HEK293T (cell line): ENCODE results near the gene COX6B2.

Experiments used
- CTCF ChIA-PET: fragments of 350-600 bp; formaldehyde crosslinking; extraction: SDS; loops from one replicate; lab custom pipeline; 2021; ENCODE audit warnings: antibody characterized with exemption, inconsistent platforms; lab: Yijun Ruan, JAX
- POLR2A ChIA-PET: fragments of 350-600 bp; formaldehyde crosslinking; extraction: SDS; loops from one replicate; lab custom pipeline; 2020; ENCODE audit warnings: antibody characterized with exemption, inconsistent platforms; lab: Yijun Ruan, JAX
- DNase-seq: peaks from one replicate; pipeline ENCODE4 v3.0.0; 2012; ENCODE audit warnings: mixed read lengths; ENCODE audit errors: extremely low spot score
- ARNT ChIP-seq: fragments of 450-650 bp; IDR thresholded peaks from 2 replicates; pipeline ENCODE4 v1.6.1; 2017; ENCODE audit warnings: mild to moderate bottlenecking
- BHLHE40 ChIP-seq: fragments of 450-650 bp; IDR thresholded peaks from 2 replicates; pipeline ENCODE4 v1.6.1; 2016; ENCODE audit warnings: mild to moderate bottlenecking, moderate library complexity, borderline replicate concordance
- CTBP1 ChIP-seq: fragments of 450-650 bp; IDR thresholded peaks from 2 replicates; pipeline ENCODE4 v1.6.1; 2016; ENCODE audit warnings: borderline replicate concordance
- ELF4 ChIP-seq: fragments of 450-650 bp; IDR thresholded peaks from 2 replicates; pipeline ENCODE4 v1.6.1; 2017; ENCODE audit warnings: antibody characterized with exemption
- FOXA1 ChIP-seq: fragments of 450-650 bp; IDR thresholded peaks from 2 replicates; pipeline ENCODE4 v1.6.1; 2016; ENCODE audit warnings: mild to moderate bottlenecking
- FOXK2 ChIP-seq: fragments of 450-650 bp; IDR thresholded peaks from 2 replicates; pipeline ENCODE4 v1.6.1; 2016; ENCODE audit warnings: mild to moderate bottlenecking
- FOXM1 ChIP-seq: fragments of 450-650 bp; IDR thresholded peaks from 2 replicates; pipeline ENCODE4 v1.6.1; 2017; ENCODE audit warnings: mild to moderate bottlenecking, borderline replicate concordance
- HDGF ChIP-seq: fragments of 450-650 bp; IDR thresholded peaks from 2 replicates; pipeline ENCODE4 v1.6.1; 2017; ENCODE audit warnings: antibody characterized with exemption, borderline replicate concordance
- L3MBTL2 ChIP-seq: fragments of 450-650 bp; conservative IDR thresholded peaks from 2 replicates; pipeline ENCODE4 v1.6.1; 2016; ENCODE audit warnings: mild to moderate bottlenecking
- LEF1 ChIP-seq: fragments of 450-650 bp; IDR thresholded peaks from 2 replicates; pipeline ENCODE4 v1.6.1; 2017; ENCODE audit warnings: mild to moderate bottlenecking, borderline replicate concordance
- NFRKB ChIP-seq: fragments of 450-650 bp; IDR thresholded peaks from 2 replicates; pipeline ENCODE4 v1.6.1; 2016; ENCODE audit warnings: mild to moderate bottlenecking, moderate library complexity
- PKNOX1 ChIP-seq: fragments of 450-650 bp; IDR thresholded peaks from 2 replicates; pipeline ENCODE4 v1.6.1; 2016
- SP1 ChIP-seq: fragments of 450-650 bp; IDR thresholded peaks from 2 replicates; pipeline ENCODE4 v1.6.1; 2017
- SUZ12 ChIP-seq: fragments of 450-650 bp; IDR thresholded peaks from 2 replicates; pipeline ENCODE4 v1.6.1; 2016; ENCODE audit warnings: mild to moderate bottlenecking
- TARDBP ChIP-seq: fragments of 450-650 bp; IDR thresholded peaks from 2 replicates; pipeline ENCODE4 v1.6.1; 2016
- ZNF384 ChIP-seq: fragments of 450-650 bp; IDR thresholded peaks from 2 replicates; pipeline ENCODE4 v1.6.1; 2016

COX6B2 gene

GRCh38 chr19:55383279-55384130, 29.0 kb upstream of the COX6B2 start:
- DNase-seq, result no peak
- POLR2A ChIA-PET, result interaction anchor here (1.0 to 2.7 kb wide), 2 partner anchors 35 to 44 kb away, joined by 5 to 13 read pairs; partner anchors contain the start of gene KMT5C
- TF ChIP-seq L3MBTL2 (no peak), TARDBP (no peak), BHLHE40 (no peak), ELF4 (no peak), HDGF (no peak), FOXA1 (no peak), ARNT (no peak), SP1 (no peak), PKNOX1 (no peak), SUZ12 (no peak), LEF1 (no peak), FOXK2 (no peak), FOXM1 (no peak)
- CTCF ChIA-PET, result no interaction called here

- ChIA-PET POLR2A (interaction anchor here (0.7 to 2.7 kb wide), 2 partner anchors 25 to 43 kb away, joined by 3 to 13 read pairs; partner anchors contain the start of gene KMT5C), CTCF (no interaction called here)
- TF ChIP-seq SUZ12, result no peak
- TF ChIP-seq CTBP1, result no peak
- no peak for TF ChIP-seq ARNT
- TF ChIP-seq NFRKB, result no peak
- TF ChIP-seq LEF1, result no peak
- no peak for TF ChIP-seq TARDBP
- no peak for TF ChIP-seq FOXA1
- no peak for TF ChIP-seq ZNF384
- no peak for TF ChIP-seq HDGF
- TF ChIP-seq FOXM1, result no peak
- no peak for TF ChIP-seq SP1
- TF ChIP-seq ELF4, result no peak
- no peak for TF ChIP-seq L3MBTL2
- TF ChIP-seq FOXK2, result no peak
- TF ChIP-seq BHLHE40, result no peak
- no peak for DNase-seq
These were observed 28.1 kb upstream of the COX6B2 start for GRCh38 chr19:55382522-55383054.

- CTCF ChIA-PET, result no interaction called here
- no peak for DNase-seq
- POLR2A ChIA-PET, result interaction anchor here (0.7 kb wide), 1 partner anchor 26 kb away, joined by 3 read pairs; no protein-coding TSS in a partner anchor
- TF ChIP-seq ELF4, result no peak
- TF ChIP-seq CTBP1, result no peak
- no peak for TF ChIP-seq ARNT
- TF ChIP-seq TARDBP, result no peak
- TF ChIP-seq FOXM1, result no peak
- no peak for TF ChIP-seq PKNOX1
- TF ChIP-seq L3MBTL2, result no peak
- TF ChIP-seq FOXA1, result no peak
- TF ChIP-seq SUZ12, result no peak
- no peak for TF ChIP-seq HDGF
- no peak for TF ChIP-seq FOXK2
- no peak for TF ChIP-seq NFRKB
- TF ChIP-seq LEF1, result no peak
- TF ChIP-seq SP1, result no peak
These were observed 27.5 kb upstream of the COX6B2 start for GRCh38 chr19:55382013-55382412.

- no peak for DNase-seq
- ChIA-PET CTCF (no interaction called here), POLR2A (interaction anchor here (4.0 kb wide), 1 partner anchor 40 kb away, joined by 12 read pairs; the partner anchor contains the start of gene KMT5C)
- TF ChIP-seq TARDBP (no peak), ARNT (no peak), ZNF384 (no peak), FOXA1 (no peak), ELF4 (no peak), PKNOX1 (no peak), FOXK2 (no peak)
These were observed 24.7 kb upstream of the COX6B2 start for GRCh38 chr19:55379174-55379573.

GRCh38 chr19:55377356-55378131, 23.0 kb upstream of the COX6B2 start:
- DNase-seq, result no peak
- TF ChIP-seq ZNF384 (no peak), NFRKB (no peak), ELF4 (no peak), BHLHE40 (no peak), L3MBTL2 (no peak), FOXK2 (no peak), FOXA1 (no peak), PKNOX1 (no peak), ARNT (no peak), FOXM1 (no peak), HDGF (no peak), SP1 (no peak), CTBP1 (no peak)
- POLR2A ChIA-PET, result interaction anchor here (0.7 to 4.0 kb wide), 3 partner anchors 9 to 38 kb away, joined by 3 to 12 read pairs (median 4); partner anchors contain the start of genes KMT5C and UBE2S
- CTCF ChIA-PET, result no interaction called here
